H9 (cell line): ENCODE measurements around the gene P2RY8. TPM values are rescaled to one million over a fixed set of nuclear protein-coding genes. Genes with fewer than 3 reads are reported as not detected.

Source experiments
- DNase-seq: peaks from one replicate; pipeline ENCODE4 v3.0.0-alpha.2; 2017
- H2AFZ ChIP-seq: one replicate; pipeline ENCODE4 v1.6.1; 2013; ENCODE audit warnings: mild to moderate bottlenecking, low read length, control low read depth, moderate library complexity
- H2AK5ac ChIP-seq: 2 replicates; pipeline ENCODE4 v1.6.1; 2013; ENCODE audit warnings: low read length, control low read depth, mixed read lengths; ENCODE audit not compliant: insufficient read length
- H2BK120ac ChIP-seq: one replicate; pipeline ENCODE4 v1.6.1; 2013; ENCODE audit warnings: low read depth, mild to moderate bottlenecking, low read length, control low read depth, inconsistent platforms; ENCODE audit not compliant: poor library complexity, severe bottlenecking
- H2BK12ac ChIP-seq: 2 replicates; pipeline ENCODE4 v1.6.1; 2013; ENCODE audit warnings: low read length, control low read depth, mixed read lengths, low read depth; ENCODE audit not compliant: insufficient read length
- H2BK15ac ChIP-seq: 2 replicates; pipeline ENCODE4 v1.6.1; 2013; ENCODE audit warnings: low read depth, low read length, control low read depth
- H2BK20ac ChIP-seq: one replicate; pipeline ENCODE4 v1.6.1; 2013; ENCODE audit warnings: low read depth, mild to moderate bottlenecking, low read length, control low read depth, inconsistent platforms; ENCODE audit not compliant: poor library complexity, severe bottlenecking
- H2BK5ac ChIP-seq: 2 replicates; pipeline ENCODE4 v1.6.1; 2013; ENCODE audit warnings: low read length, control low read depth, mixed read lengths; ENCODE audit not compliant: insufficient read length
- H3K14ac ChIP-seq: 2 replicates; pipeline ENCODE4 v1.6.1; 2013; ENCODE audit warnings: low read length, control low read depth; ENCODE audit not compliant: insufficient read depth
- H3K18ac ChIP-seq: 2 replicates; pipeline ENCODE4 v1.6.1; 2013; ENCODE audit warnings: low read depth, mild to moderate bottlenecking, mixed read lengths, low read length, control low read depth; ENCODE audit not compliant: insufficient read length
- H3K23ac ChIP-seq: 2 replicates; pipeline ENCODE4 v1.6.1; 2013; ENCODE audit warnings: low read length, control low read depth, mixed read lengths, low read depth; ENCODE audit not compliant: insufficient read length
- H3K23me2 ChIP-seq: 2 replicates; pipeline ENCODE4 v1.6.1; 2013; ENCODE audit warnings: low read depth, mild to moderate bottlenecking, mixed read lengths, low read length, control low read depth; ENCODE audit not compliant: insufficient read length, poor library complexity, severe bottlenecking
- H3K27ac ChIP-seq: 2 replicates; pipeline ENCODE4 v1.5.1; 2013; ENCODE audit warnings: low read length, control low read depth, mixed read lengths, low read depth; ENCODE audit not compliant: insufficient read length
- H3K27me3 ChIP-seq: 2 replicates; pipeline ENCODE4 v1.6.1; 2013; ENCODE audit warnings: low read length, control low read depth, inconsistent platforms; ENCODE audit not compliant: insufficient read depth
- H3K4ac ChIP-seq: 2 replicates; pipeline ENCODE4 v1.6.1; 2013; ENCODE audit warnings: low read depth, mild to moderate bottlenecking, control low read depth, inconsistent platforms, low read length, moderate library complexity
- H3K4me1 ChIP-seq: 2 replicates; pipeline ENCODE4 v1.6.1; 2013; ENCODE audit warnings: low read length, control low read depth, inconsistent platforms; ENCODE audit not compliant: insufficient read depth
- H3K4me2 ChIP-seq: 2 replicates; pipeline ENCODE4 v1.6.1; 2013; ENCODE audit warnings: low read length, control low read depth, mixed read lengths; ENCODE audit not compliant: insufficient read length, insufficient read depth
- H3K56ac ChIP-seq: 2 replicates; pipeline ENCODE4 v1.6.1; 2013; ENCODE audit warnings: low read depth, mild to moderate bottlenecking, mixed read lengths, low read length, control low read depth; ENCODE audit not compliant: insufficient read length
- H3K79me1 ChIP-seq: 2 replicates; pipeline ENCODE4 v1.6.1; 2013; ENCODE audit warnings: low read depth, mild to moderate bottlenecking, moderate library complexity, low read length, control low read depth, inconsistent platforms; ENCODE audit not compliant: insufficient read depth, poor library complexity, severe bottlenecking
- H3K79me2 ChIP-seq: 2 replicates; pipeline ENCODE4 v1.6.1; 2013; ENCODE audit warnings: low read length, control low read depth, inconsistent platforms; ENCODE audit not compliant: insufficient read depth
- H3K9ac ChIP-seq: 2 replicates; pipeline ENCODE4 v1.6.1; 2013; ENCODE audit warnings: low read length, control low read depth, mixed read lengths; ENCODE audit not compliant: insufficient read length; ENCODE audit errors: extremely low read depth
- H3K9me3 ChIP-seq: one replicate; pipeline ENCODE4 v1.6.1; 2013; ENCODE audit warnings: low read depth, low read length, inconsistent platforms; ENCODE audit not compliant: control insufficient read depth
- H3T11ph ChIP-seq: one replicate; pipeline ENCODE4 v1.6.1; 2013; ENCODE audit warnings: mild to moderate bottlenecking, low read length, control low read depth, inconsistent platforms
- H4K20me1 ChIP-seq: one replicate; pipeline ENCODE4 v1.6.1; 2013; ENCODE audit not compliant: control insufficient read depth, insufficient read length, insufficient read depth
- H4K5ac ChIP-seq: 2 replicates; pipeline ENCODE4 v1.6.1; 2013; ENCODE audit warnings: low read depth, mild to moderate bottlenecking, mixed read lengths, low read length, control low read depth; ENCODE audit not compliant: insufficient read length
- H4K8ac ChIP-seq: replicated peaks from 2 replicates; pipeline ENCODE4 v1.6.1; 2013; ENCODE audit warnings: low read length, control low read depth, mixed read lengths, low read depth; ENCODE audit not compliant: insufficient read length
- H4K91ac ChIP-seq: 2 replicates; pipeline ENCODE4 v1.6.1; 2013; ENCODE audit warnings: low read depth, mild to moderate bottlenecking, moderate library complexity, mixed read lengths, low read length, control low read depth; ENCODE audit not compliant: insufficient read length
- H3K27ac Mint-ChIP-seq, 3 experiments: 2 replicates in 2 of 3; 3 replicates in 1 of 3; pipeline ENCODE4 v1.8.0; 2020 to 2021; ENCODE audit warnings: mixed read lengths in 3 of 3, mild to moderate bottlenecking in 1 of 3, moderate library complexity in 1 of 3
- H3K27me3 Mint-ChIP-seq: 2 replicates; pipeline ENCODE4 v1.8.0; 2021; ENCODE audit warnings: low read depth, mild to moderate bottlenecking, moderate library complexity, mixed read lengths
- H3K36me3 Mint-ChIP-seq, 3 experiments: 2 replicates in 2 of 3; 3 replicates in 1 of 3; pipeline ENCODE4 v1.8.0; 2020 to 2021; ENCODE audit warnings: low read depth in 3 of 3, mixed read lengths in 3 of 3; ENCODE audit not compliant: insufficient read depth in 1 of 3
- H3K4me1 Mint-ChIP-seq, 2 experiments: 2 replicates each; pipeline ENCODE4 v1.8.0; 2020; ENCODE audit warnings: mixed read lengths in 2 of 2
- H3K4me3 Mint-ChIP-seq, 2 experiments: 2 replicates in 1 of 2; 3 replicates in 1 of 2; pipeline ENCODE4 v1.8.0; 2020 to 2021; ENCODE audit warnings: mild to moderate bottlenecking in 2 of 2, mixed read lengths in 2 of 2, moderate library complexity in 1 of 2
- H3K9me3 Mint-ChIP-seq, 2 experiments: 2 replicates in 1 of 2; 3 replicates in 1 of 2; pipeline ENCODE4 v1.8.0; 2020; ENCODE audit warnings: mild to moderate bottlenecking in 2 of 2, mixed read lengths in 2 of 2, moderate library complexity in 1 of 2
- whole genome bisulfite sequencing: extraction: QIAGEN DNeasy Blood & Tissue Kit; methylation state at CpG from one replicate; pipeline ENCODE4 v1.1.7; 2013; ENCODE audit warnings: missing lambda C conversion rate, low lambda C conversion rate, mixed read lengths; ENCODE audit not compliant: insufficient read length; ENCODE audit errors: extremely low coverage; 5-methylcytosine and 5-hydroxymethylcytosine counted together
- total RNA-seq: library from RNA; stranded (reverse); gene quantifications from 2 replicates; pipeline ENCODE4 v1.2.1, GENCODE V29; 2021
- TF ChIP-seq, protein P1 (sequence below): fragments of 200-600 bp; sonication (generic); conservative IDR thresholded peaks from 3 replicates; pipeline ENCODE4 v1.8.0; 2021; ENCODE audit warnings: antibody characterized with exemption, mild to moderate bottlenecking

The P2RY8 gene
- total RNA-seq, 1 experiment from 2014 or later, result not detected

DNA sequence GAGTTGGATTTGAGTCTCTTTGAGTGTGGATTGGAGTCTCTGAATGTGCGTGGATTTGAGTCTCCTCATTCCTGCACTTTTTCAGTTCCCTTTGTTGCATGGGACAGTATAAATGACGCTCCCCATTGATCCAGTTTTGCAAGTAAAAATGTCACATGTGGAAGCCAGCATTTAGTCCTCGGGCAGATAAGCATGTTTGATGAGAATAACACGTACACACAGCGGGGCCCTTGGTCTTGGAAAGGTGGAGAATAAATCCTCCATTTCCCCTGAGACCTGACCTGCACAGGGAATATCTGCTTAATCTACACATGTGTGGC, 8.1 kb downstream of the P2RY8 start:
- no peaks in the 10 kb centered on the region for H3K9me3 Mint-ChIP-seq
- Histone ChIP-seq H3K4ac (no peak overlapping the region), H3K9me3 (no peaks in the 10 kb centered on the region), H3K79me2 (no peaks in the 10 kb centered on the region), H4K20me1 (no peaks in the 10 kb centered on the region), H4K8ac (no peak overlapping the region), H3K27ac (no peak overlapping the region), H3T11ph (no peak overlapping the region), H3K79me1 (no peaks in the 10 kb centered on the region), H3K23me2 (no peaks in the 10 kb centered on the region), H3K23ac (no peak overlapping the region), H3K4me2 (no peak overlapping the region), H4K91ac (no peak overlapping the region), H2AK5ac (no peak overlapping the region), H2BK15ac (no peak overlapping the region), H3K14ac (no peak overlapping the region), H2BK12ac (no peak overlapping the region), H3K9ac (no peak overlapping the region), H4K5ac (no peak overlapping the region), H3K4me1 (no peaks in the 10 kb centered on the region), H3K27me3 (no peaks in the 10 kb centered on the region), H3K56ac (no peak overlapping the region), H2BK20ac (no peak overlapping the region), H3K18ac (no peak overlapping the region), H2BK5ac (no peak overlapping the region), H2BK120ac (no peak overlapping the region), H2AFZ (no peak overlapping the region)
- no peaks in the 10 kb centered on the region for H3K36me3 Mint-ChIP-seq
- no peaks in the 10 kb centered on the region for H3K27me3 Mint-ChIP-seq
- TF ChIP-seq, protein P1, sequence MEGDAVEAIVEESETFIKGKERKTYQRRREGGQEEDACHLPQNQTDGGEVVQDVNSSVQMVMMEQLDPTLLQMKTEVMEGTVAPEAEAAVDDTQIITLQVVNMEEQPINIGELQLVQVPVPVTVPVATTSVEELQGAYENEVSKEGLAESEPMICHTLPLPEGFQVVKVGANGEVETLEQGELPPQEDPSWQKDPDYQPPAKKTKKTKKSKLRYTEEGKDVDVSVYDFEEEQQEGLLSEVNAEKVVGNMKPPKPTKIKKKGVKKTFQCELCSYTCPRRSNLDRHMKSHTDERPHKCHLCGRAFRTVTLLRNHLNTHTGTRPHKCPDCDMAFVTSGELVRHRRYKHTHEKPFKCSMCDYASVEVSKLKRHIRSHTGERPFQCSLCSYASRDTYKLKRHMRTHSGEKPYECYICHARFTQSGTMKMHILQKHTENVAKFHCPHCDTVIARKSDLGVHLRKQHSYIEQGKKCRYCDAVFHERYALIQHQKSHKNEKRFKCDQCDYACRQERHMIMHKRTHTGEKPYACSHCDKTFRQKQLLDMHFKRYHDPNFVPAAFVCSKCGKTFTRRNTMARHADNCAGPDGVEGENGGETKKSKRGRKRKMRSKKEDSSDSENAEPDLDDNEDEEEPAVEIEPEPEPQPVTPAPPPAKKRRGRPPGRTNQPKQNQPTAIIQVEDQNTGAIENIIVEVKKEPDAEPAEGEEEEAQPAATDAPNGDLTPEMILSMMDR, result no peak
- no peak overlapping the region for H3K27ac Mint-ChIP-seq
- H3K4me3 Mint-ChIP-seq, result no peak overlapping the region
- H3K4me1 Mint-ChIP-seq, result no peaks in the 10 kb centered on the region
- DNase-seq, result no peak
- WGBS, result no CpG with 5 or more reads among the region's 5 CpGs
